UCSD-AML1 (cell line): ENCODE measurements around the gene GPR89A.
"Not testable (repeated sequence)": the region's sequence is repeated elsewhere in the genome, so short reads cannot be mapped to it uniquely, and the experiment has no call there.

ENCODE experiments used
- DNase-seq: peaks from one replicate; lab custom pipeline; 2025; ENCODE audit not compliant: unreplicated experiment; lab: John Stamatoyannopoulos, UW

GPR89A gene

GRCh38 chr1:145684858-145685257 is 77.1 kb downstream of the GPR89A start:
- not testable (repeated sequence) for DNase-seq

GRCh38 chr1:145686078-145686477 is 78.3 kb downstream of the GPR89A start:
- DNase-seq, result not testable (repeated sequence)

- no peak for DNase-seq
Measured at GRCh38 chr1:145688328-145688727, 80.5 kb downstream of the GPR89A start.

- no peak for DNase-seq
Measured at GRCh38 chr1:145688924-145689323, 81.1 kb downstream of the GPR89A start.

- DNase-seq, result no peak
Measured at GRCh38 chr1:145689922-145690321, 82.1 kb downstream of the GPR89A start.

GRCh38 chr1:145690587-145691558 is 83.1 kb downstream of the GPR89A start:
- no peak for DNase-seq

- no peak for DNase-seq
Measured at GRCh38 chr1:145692785-145693443, 85.1 kb downstream of the GPR89A start.

- DNase-seq, result no peak
Measured at GRCh38 chr1:145695821-145696629, 88.2 kb downstream of the GPR89A start.

- DNase-seq, result no peak
Measured at GRCh38 chr1:145696630-145696960, 88.8 kb downstream of the GPR89A start.

- no peak for DNase-seq
Measured at GRCh38 chr1:145701306-145701862, 93.6 kb downstream of the GPR89A start.

- no peak for DNase-seq
Measured at GRCh38 chr1:145702052-145702451, 94.3 kb downstream of the GPR89A start.

- no peak for DNase-seq
Measured at GRCh38 chr1:145702826-145703225, 95.0 kb downstream of the GPR89A start.

GRCh38 chr1:145705622-145706021 is 97.8 kb downstream of the GPR89A start:
- no peak for DNase-seq

GRCh38 chr1:145706086-145706664 is 98.4 kb downstream of the GPR89A start:
- no peak for DNase-seq

- no peak for DNase-seq
Measured at GRCh38 chr1:145707183-145707867, 99.5 kb downstream of the GPR89A start, which contains the start of gene PDZK1. Gene PDZK1 (minus strand): TSS chr1:145707368. CDS start chr1:145688021, 19,347 bp downstream.

GRCh38 chr1:145708063-145708462 is 100.3 kb downstream of the GPR89A start:
- no peak for DNase-seq

GRCh38 chr1:145710291-145711027 is 102.7 kb downstream of the GPR89A start:
- DNase-seq, result no peak

- no peak for DNase-seq
Measured at GRCh38 chr1:145711213-145711651, 103.4 kb downstream of the GPR89A start.

- DNase-seq, result no peak
Measured at GRCh38 chr1:145714524-145715111, 106.8 kb downstream of the GPR89A start.
